GM21447 (cell line): ENCODE data around the gene ADGRG1.
A peak's percentile ranks its signal among the peaks of the same experiment; 100 is the strongest.
"Not testable (repeated sequence)": the region's sequence is repeated elsewhere in the genome, so short reads cannot be mapped to it uniquely, and the experiment has no call there.

ENCODE experiments used
- ATAC-seq: cut with Tn5 transposase; IDR thresholded peaks from one replicate; pipeline ENCODE4 v1.9.1; 2021; ENCODE audit not compliant: unreplicated experiment

ADGRG1 gene

DNA sequence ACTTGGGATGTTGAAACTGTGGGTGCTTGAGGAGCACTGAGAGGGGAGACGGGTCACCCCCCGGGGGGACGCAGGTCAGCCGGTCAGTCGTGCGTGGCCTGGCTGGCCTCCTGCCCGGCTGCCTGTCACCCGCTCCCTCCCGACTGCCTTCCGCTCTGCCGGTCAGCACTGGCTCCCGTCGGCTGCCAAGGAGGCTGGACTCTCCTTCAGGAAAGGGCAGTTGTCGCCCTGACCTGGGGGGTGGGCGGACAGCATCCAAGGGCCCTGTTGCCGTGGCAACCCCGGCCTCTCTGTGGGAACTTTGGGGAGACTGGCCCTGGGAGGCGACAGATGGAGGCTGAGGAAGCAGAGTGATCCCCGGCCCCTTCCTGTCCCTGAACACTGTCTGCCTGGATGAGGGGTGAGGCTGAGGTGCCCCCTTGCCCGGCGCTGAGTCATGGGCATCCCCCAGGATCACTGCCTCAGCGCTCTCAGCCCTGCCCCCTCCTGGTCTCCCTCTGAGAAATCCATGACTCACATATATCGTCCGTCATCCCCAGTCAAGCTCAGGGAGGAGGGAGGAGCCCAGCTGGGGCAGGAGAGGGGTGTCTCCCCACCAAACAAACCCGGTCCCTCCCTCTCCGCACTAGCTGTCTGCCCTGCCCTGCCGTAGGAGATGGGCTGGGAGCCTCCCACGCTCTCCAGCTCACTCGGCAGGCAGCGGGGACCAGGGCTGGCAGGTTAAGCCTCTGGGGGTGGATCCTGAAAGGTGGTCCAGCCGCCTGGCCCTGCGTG is at the start of gene ADGRG1:
Gene ADGRG1, plus strand, starts transcription at position 623 of the 774 bp plus-strand sequence. CDS start 21,658 bp downstream, outside the sequence.
- ATAC-seq: no peak

DNA sequence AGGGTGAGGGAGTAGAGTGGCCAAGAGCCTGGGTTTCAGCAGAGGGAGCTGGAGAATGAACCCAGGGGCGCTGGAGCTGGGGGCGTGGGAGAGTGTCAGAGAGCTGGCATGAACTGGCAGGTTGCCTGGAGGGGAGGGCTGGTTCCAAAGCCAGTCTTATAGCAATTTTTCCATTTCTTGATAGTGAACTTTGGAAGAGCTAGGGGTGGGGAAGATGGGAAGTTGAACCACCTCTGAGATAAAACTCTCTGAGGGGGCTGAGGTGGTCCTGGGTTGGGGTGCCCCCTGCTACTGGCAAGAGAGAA is 49.1 kb upstream of the ADGRG1 start:
- no peak for ATAC-seq

DNA sequence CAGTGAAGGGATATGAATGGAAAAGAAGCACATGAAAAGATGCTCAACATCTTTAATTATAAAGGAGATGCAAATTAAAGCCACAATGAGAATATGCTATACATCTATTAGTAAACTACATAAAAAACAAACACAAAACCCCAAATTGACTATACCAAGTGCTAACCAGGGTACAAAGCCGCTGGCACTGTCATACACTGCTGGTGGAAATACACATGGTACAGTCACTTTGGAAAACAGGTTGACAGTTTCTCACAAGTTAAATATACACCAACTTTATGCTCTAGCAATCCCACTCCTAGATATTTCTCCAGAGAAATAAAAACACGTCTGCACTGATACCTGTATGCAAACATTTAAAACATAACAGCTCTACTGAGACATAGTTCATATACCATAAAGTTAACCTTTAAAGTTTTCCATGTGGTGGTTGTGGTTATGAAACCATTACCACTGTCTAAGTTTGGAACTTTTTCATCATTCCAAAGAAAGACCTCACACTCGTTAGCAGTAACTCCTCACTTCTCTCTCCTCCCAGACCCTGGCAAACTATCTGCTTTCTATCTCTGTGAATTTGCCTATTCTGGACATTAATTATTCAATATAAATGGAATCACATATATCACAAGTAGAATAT is 43.3 kb upstream of the ADGRG1 start:
- no peak for ATAC-seq

DNA sequence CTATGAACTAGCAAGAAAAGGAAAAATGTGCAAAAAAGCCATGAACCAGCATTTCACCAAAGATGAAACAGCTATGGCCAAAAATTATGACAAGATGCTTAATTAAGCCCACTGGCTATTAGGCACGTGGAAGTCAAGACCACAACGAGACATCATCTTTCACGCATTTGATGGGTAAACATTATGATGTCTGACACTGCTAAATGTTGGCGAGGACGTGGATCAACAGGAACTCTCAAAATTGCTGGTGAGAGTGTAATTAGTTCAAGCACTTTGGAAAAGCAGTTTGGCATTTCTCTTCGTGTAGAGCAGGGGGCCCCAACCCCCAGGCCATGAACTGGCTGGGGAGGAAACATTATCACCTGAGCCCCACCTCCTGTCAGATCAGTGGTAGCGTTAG is 39.6 kb upstream of the ADGRG1 start:
- no peak for ATAC-seq

DNA sequence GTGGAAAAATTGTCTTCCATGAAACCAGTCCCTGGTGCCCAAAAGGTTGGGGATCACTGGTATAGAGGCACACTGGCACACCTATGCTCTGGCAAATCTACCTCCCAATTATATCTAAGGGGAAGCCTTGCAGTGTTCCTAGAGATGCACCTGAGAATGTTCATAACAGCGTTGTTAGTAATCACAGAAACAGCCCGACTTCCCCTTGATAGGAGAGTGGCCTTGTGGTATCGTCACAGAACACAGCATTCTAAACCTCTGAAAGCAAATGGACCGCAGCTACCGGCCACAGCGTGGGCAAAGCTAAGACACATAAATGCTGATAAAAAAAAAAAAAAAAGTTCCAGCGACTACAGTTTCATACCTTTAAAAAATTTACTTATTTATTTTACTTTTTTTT is 39.1 kb upstream of the ADGRG1 start:
- ATAC-seq: no peak

DNA sequence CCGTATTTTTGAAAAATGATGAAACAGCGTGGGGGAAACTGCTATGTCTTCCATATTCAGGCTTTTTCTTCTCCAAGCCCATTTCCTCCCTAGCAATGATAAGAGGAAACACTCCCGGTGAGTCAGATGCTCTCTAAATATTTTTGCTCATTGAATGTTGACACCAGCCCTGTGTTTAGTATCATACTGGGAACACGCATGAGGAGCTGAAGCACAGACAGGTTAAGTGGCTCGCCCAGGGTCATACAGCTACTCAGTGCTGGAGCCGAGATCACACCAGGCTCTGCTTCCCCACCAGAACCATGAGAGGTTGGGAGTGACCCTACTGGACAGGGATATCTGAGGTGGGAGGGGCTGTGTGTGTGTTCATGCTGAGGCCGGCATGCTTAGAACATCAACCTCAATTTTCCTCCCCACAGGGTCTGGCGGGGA is 37.8 kb upstream of the ADGRG1 start:
- ATAC-seq: no peak

DNA sequence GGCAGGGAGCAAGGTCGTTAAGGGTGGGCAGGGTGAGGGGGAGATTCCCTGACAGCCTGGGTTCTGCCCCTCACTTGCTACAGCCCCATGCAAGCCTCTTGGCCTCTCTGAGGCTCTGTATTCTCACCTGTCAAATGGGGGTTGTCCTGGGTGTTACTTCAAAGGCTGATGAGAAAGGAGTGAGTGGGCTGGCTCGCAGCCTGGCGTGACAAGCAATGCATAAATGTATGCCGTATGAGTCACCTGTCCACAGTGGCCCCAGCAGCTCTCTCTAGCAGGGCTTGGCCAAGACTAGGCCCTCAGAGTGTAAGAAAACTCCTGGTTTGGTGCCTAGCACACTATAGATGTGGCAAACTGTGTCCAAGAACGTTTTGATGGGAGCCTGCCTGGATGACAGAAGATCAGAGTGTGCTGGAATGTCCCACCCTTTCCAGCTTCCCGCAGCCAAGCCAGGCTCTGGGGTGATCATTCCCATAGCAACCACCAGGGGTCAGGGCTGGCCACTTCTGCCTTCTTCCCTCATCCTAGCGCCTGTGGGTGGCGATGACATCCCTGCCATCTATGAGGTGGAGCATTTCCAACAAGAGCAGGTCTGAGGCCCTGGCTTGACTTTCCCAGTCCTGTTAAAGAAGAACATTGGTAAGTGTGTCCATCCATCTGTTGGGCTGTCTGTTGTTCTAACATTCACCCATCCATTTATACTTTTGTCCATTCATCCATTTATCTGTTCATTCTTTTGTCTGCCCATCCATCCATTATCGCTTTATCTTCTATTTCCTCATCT is 37.2 kb upstream of the ADGRG1 start:
- ATAC-seq: peak; percentile 67

DNA sequence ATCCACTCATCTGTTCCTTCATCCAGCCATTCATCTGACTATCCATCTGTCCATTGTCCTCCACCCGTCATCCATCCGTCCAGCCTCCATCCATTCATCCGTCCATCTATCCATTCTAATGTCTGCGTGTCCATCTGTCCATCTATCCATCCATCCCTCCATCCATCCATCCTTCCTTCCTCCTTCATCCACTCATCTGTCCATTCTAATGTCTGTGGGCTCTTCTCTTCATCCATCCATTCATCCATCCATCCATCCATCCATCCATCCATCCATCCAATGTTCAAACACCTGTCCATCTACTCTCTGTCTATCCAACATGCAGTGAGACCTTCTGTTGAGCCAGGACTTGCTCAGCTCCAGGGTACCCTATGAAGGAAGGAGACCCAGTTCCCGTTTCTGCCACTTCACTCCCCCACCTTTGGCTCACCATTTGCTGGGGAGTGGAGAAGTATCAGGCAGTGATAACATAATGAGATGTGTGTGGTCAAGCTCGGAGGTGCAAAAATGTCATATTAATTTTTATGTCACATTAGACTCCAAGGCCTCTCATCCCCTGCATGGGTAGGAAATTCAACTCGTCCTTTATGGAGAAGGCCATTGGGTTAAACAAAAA is 36.5 kb upstream of the ADGRG1 start:
- ATAC-seq: no peak

DNA sequence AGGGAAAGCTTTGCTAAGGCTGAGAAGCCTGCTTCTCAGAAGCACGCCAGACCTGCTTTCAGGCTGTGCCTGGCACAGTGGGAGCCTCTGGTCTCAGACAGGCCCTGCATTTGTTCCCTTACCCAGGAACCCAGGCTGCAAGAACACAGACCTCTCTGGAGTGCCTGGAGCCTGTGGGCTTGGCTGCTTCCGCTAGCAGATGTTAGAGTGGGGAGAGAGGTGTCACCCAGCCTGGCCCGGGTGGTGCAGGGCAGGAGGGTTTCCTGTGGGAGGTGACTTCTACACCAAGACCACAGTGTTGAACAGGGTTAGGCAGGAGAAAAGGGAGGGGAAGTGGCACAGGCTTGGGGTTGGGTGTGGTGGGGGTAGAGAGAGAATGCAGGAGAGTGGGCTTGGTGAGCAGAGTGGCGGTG is 35.8 kb upstream of the ADGRG1 start:
- ATAC-seq: peak; percentile 68

DNA sequence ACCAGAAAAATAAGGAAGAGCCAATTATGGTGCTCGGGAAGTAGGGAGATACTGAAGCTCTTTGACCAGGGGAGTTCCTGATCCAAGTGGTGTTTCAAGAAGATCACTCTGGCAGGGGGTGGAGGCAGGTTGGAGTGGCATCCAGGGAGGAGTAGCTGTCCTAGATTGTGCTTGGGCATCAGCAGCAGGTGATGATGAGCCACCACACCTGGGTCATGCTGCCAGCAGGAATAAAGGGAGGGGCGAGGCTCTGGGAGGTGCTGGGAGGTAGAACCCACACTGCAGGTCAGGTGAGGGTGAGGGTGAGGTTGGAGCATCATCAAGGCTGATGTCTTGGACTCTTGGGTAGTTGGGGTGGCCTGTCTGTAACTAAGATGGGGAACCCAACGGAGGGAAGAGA is 35.4 kb upstream of the ADGRG1 start:
- ATAC-seq: no peak

DNA sequence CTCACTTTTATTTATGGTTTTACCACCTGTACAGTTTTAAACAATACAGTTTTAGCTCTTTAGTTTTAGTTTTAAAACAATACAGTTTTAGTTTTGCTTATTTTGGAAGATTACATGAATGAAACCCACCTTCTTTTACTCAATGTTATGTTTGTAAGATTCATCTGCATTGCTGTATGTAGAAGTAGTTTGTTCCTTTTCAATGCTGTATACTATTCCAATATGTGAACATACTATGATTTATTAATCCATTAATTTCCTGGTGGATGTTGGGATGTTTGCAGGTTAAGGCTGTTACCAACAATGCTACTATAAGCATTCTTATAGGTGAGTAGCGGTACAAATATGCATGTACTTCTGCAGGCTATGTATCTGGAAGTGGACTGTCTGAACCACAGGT is 34.4 kb upstream of the ADGRG1 start:
- ATAC-seq: no peak

DNA sequence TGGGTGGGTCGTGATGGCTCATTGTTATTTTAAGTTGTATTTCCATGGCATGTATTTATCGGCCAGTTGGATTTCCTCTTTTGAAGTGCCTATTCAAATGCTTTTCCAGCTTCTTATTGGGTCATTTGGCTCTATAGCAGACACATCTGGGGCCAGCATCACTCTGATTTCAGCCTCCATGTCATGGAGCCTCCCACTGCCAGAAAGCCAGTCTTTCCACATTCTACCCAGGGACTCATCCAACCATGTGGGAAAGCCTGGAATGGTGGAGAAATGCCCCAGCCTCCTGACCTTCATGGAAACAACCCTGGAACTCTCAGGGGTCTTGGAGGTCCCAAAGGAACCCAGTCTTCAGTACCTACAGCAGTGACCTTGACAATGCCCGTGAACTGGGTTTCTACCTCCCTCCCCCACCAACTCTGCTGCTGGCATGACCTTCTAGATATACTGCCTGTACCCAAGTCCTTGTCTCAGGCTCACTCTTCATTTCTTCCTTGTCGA is 33.8 kb upstream of the ADGRG1 start:
- no peak for ATAC-seq

DNA sequence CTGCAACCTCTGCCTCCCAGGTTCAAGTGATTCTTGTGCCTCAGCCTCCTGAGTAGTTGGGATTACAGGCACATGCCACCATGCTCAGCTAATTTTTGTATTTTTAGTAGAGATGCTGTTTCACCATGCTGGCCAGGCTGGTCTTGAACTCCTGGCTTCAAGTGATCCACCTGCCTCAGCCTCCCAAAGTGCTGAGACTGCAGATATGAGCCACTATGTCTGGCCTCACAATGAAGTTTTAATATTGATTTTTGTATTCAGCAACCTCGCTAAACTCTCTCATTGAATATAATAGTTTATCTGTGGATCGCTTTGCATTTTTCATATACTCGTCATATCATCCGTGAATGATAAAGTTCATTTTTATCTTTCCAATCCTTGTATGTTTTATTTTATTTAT is 32.2 kb upstream of the ADGRG1 start:
- ATAC-seq: not testable (repeated sequence)

DNA sequence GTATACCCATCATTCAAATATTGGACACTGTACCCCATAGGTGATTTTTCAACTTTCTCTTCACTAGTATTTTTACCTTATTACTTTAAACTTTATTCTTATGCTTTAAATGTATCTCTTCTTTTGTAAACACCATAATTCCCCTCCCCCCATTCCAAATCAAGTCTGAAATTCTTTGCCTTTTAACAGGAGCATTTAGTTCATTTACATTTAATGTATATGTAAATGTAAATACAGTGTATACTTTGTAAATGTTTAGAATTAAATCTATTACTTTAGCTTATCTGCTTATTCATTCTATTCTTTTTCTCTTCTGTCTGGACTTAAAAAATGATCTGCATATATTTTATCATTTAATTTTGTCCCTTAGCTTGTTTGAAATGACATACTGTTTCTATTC is 30.0 kb upstream of the ADGRG1 start:
- ATAC-seq: no peak

DNA sequence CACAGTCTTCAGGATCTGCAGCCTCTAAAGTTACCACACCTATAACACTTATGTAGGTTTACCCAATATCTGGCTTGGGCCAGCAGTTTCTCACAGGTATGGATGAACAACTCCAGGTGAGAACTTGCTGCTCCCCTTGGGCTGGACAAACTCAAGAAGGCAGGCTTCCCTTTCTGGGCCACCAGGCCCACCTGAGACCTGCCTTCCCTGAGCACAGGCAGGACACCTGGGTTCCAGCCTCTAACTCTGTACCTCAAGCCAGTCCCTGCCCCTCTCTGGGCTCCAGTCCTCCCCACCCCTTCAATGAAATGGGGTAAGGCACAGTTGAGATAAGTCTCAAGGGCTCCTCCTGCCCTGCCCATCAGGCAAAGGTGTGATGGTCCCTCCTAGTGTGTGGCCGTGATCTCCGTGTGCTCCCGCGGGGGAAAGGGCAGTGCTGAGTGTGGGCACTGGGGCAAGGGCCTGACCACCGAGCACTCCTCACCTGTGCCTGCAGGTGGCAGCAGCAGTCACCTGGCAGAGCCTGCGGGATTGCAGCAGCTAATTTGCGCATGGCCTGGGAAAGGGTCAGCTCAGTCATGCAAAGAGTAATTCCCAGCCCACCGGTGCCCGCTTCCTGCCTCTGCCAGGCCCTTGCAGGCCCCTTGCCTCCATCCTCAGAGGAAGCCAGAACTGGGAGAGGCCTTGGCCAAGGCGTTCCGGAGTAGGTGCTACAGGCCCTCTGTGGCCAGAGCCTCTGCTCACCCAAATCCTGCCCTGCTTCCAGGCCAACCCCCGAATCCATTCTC is 28.2 kb upstream of the ADGRG1 start:
- no peak for ATAC-seq

DNA sequence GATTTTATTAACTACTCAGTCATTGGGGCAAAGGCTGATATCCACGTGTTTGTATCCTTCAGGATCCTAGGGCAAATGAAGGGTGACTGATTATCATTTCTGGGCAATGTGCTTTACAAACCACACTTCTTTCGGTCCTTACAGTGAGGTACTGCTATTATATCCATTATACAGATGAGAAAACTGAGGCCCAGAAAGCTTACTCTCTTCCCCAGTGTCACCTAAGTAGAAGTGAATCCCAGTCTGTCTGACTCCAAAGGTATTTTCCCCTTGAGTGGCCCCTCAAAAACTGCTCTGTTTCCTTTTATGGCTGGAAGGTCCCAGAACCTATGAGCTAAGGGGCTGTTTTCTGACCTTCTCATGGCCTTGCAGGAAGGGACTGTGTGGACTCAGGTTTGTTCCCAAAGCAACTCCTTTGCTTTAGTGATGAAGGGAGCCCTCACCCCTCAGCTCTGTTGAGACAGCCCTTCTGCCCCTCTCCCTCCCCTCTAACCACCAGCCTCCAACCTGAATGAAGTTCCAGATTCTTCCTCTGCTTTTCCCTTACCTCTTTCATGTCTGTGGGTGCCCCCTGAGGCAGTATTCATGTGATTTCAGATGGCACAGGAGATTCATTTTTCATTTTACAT is 27.4 kb upstream of the ADGRG1 start:
- no peak for ATAC-seq

DNA sequence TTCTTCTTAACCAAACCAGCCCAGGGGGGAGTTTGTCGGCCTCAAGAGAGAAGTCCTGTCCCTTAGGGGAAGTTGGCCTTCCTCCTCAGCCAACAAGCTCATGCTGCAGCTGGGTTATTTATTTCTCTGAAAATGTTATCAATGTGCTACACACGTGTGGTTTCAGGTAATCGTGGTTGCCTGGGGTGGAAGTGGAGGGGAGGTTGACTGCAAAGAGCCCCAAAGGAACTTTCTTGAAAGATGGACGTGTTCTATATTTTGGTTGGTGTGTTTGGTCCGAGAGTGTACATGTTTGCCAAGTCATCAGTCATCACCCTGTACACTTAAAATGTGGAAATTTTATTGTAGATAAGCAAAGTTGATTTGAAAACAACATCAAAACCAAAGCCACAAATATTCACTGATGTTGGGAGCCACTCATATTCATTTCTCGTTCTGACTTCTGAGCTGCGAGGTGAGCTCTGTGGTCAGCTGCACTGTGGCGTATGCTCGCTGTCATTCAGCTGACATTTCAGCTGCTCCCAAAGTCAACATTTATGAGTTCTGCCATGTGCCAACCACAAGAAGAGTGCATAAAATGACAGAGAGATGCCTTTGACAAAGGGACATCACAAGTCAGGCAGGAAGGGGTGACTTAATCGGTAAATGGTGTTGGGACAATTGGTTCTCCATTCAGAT is 26.5 kb upstream of the ADGRG1 start:
- peak; percentile 81 for ATAC-seq

DNA sequence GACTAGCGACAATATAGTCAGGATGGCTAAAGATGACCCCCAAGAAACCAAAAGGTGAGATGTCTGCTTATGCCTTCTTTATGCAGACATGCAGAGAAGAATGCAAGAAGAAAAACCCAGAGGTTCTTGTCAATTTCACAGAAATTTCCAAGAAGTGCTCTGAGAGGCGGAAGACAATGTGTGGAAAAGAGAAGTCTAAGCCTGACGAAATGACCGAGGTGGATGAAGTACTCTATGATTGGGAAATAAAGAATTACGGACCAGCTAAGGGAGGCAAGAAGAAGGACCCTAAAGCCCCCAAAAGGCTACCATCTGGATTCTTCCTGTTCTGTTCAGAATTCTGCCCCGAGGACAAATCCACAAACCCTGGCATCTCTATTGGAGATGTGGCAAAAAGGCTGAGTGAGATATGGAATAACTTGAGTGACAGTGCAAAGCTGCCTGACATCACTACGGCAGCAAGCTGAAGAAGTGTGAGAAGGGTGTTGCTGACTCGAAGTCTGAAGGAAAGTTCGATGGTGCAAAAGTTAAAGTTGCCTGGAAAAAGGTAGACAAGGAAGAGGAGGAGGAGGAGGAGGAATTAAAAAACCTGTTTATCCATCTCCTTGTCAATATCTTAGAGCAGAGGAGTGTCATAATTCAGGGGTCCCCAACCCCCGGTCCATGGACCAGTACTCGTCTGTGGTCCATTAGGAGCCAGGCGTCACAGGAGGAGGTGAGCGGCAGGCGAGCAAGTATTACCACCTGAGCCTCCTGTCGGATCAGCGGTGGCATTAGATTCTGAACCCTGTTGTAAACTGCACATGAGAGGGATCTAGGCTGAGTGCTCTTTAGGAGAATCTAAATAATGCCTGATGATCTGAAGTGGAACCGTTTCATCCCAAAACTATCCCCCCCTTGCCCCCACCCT is 25.1 kb upstream of the ADGRG1 start:
- no peak for ATAC-seq

DNA sequence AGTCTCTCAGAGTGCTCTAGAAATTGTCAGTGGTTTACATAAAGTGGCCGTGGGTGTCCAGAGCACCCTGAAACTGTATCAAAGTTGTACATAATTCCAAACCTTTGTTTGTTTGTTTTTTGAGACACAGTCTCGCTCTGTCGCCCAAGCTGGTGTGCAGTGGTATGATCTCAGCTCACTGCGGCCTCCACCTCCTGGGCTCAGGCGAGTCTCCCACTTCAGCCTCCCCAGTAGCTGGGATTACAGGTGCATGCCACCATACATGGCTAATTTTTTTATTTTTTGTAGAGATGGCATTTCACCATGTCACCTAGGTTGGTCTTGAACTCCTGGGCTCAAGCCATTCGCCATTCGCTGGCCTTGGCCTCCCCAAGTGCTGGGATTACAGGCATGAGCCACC is 24.3 kb upstream of the ADGRG1 start:
- no peak for ATAC-seq
